Measurements from ENCODE around the gene LPCAT2.

Gene LPCAT2

DNA sequence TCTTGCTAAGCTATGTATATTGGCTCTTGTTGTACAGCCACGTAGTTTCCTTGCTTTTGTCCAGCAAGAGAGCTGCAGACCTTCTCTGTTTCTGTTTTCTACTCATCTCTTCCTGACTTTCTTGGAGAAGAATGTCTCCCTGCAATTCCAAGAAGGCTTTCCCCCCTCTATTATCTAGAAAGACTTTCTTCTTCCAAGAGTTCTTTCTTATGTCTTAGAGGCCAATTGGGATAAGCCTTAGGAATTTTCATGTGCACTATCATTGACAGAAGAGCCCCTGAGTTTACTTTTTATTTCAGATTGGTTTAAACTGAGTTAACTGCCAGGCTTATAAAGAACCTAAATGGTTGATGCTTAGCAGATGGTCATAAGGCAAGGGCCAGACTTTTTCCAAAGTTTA is 66.6 kb downstream of the LPCAT2 start:
- peaks cover 37% of the 10 kb centered on the region for H3K36me3 ChIP-seq
- H3K4me3 ChIP-seq (ENCODE audit: low read depth in 1 of 2, low read length in 1 of 2) = no peak overlapping the region
- TF ChIP-seq, protein P1, sequence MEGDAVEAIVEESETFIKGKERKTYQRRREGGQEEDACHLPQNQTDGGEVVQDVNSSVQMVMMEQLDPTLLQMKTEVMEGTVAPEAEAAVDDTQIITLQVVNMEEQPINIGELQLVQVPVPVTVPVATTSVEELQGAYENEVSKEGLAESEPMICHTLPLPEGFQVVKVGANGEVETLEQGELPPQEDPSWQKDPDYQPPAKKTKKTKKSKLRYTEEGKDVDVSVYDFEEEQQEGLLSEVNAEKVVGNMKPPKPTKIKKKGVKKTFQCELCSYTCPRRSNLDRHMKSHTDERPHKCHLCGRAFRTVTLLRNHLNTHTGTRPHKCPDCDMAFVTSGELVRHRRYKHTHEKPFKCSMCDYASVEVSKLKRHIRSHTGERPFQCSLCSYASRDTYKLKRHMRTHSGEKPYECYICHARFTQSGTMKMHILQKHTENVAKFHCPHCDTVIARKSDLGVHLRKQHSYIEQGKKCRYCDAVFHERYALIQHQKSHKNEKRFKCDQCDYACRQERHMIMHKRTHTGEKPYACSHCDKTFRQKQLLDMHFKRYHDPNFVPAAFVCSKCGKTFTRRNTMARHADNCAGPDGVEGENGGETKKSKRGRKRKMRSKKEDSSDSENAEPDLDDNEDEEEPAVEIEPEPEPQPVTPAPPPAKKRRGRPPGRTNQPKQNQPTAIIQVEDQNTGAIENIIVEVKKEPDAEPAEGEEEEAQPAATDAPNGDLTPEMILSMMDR (IDR thresholded peaks at IDR 0.05) = no peak

DNA sequence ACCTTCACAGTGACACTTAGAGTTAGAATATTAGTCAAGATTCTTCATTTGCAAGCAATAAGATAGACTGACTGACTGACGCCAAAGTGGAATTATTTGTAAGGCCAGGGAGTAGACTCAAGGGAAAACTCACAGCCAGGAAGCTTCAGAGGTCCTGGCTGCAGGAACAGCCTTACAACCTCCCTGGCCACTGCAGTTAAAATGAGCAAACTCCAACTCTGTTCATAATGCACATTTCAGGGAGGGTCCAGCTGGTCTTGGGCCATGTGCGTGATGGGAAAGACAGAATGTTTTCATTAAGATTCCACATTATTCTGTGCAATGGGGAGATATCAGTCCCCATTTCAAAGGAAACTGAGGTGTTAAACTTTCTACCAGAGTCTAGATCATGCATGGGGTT is 67.5 kb downstream of the LPCAT2 start:
- Histone ChIP-seq H3K9me3 (no peaks in the 10 kb centered on the region), H3K27ac (peak overlapping the region; percentile 9), H3K4me3 (ENCODE audit: low read depth in 1 of 2, low read length in 1 of 2) (no peak overlapping the region), H3K4me1 (ENCODE audit: control insufficient read depth in 1 of 2, insufficient read depth in 1 of 2, low read depth in 1 of 2, low read length in 1 of 2) (peaks cover 36 to 43% of the 10 kb centered on the region in 2 experiments), H3K27me3 (no peaks in the 10 kb centered on the region), H3K36me3 (peaks cover 46% of the 10 kb centered on the region)
- TF ChIP-seq, protein P1 (IDR thresholded peaks at IDR 0.05) = no peak

More for the DNA sequence above, 66.6 kb downstream of the LPCAT2 start:
- Histone ChIP-seq H3K27me3 (no peaks in the 10 kb centered on the region), H3K4me1 (ENCODE audit: control insufficient read depth in 1 of 2, insufficient read depth in 1 of 2, low read depth in 1 of 2, low read length in 1 of 2) (peaks cover 39 to 43% of the 10 kb centered on the region in 2 experiments), H3K9me3 (no peaks in the 10 kb centered on the region), H3K27ac (peak overlapping the region; percentile 76)

DNA sequence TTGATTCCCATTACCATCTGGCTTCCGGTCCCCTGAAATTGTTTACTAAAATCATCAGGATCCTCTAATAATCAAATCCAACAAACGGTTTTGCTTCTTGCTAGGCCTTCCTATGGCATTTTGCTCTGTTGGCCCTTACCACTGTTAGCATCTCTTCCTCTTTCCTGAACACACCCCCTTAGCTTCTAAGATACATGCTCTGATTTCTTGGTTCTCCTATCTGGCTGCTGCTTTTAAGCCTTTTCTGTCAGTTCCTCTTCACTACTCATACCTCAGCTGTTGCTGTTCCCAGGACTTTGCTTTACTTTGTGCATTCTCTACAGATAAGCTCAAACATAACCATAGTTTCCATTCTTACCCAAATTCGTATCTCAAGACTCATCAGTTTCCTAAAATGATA is 69.0 kb downstream of the LPCAT2 start:
- TF ChIP-seq, protein P1 (IDR thresholded peaks at IDR 0.05) = no peak
- no peaks in the 10 kb centered on the region for H3K9me3 ChIP-seq
- peak overlapping the region; percentile 29 for H3K27ac ChIP-seq
- H3K4me3 ChIP-seq (ENCODE audit: low read depth in 1 of 2, low read length in 1 of 2) = no peak overlapping the region
- peaks cover 21 to 29% of the 10 kb centered on the region in 2 experiments for H3K4me1 ChIP-seq (ENCODE audit: control insufficient read depth in 1 of 2, insufficient read depth in 1 of 2, low read depth in 1 of 2, low read length in 1 of 2)
- peaks cover 61% of the 10 kb centered on the region for H3K36me3 ChIP-seq
- no peaks in the 10 kb centered on the region for H3K27me3 ChIP-seq

DNA sequence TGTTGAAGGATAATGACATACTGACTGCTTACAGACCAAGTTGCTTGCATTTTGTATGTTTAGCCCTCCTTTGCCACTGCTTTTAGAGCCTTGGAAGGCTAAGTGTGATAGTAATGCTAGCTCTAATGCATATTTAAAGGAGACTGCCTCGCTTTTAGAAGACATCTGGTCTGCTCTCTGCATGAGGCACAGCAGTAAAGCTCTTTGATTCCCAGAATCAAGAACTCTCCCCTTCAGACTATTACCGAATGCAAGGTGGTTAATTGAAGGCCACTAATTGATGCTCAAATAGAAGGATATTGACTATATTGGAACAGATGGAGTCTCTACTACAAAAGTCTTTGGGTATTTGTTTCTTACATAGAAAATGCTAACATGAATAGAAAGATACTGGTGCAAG is 76.8 kb downstream of the LPCAT2 start:
- Histone ChIP-seq H3K36me3 (peaks cover 54% of the 10 kb centered on the region), H3K9me3 (no peaks in the 10 kb centered on the region), H3K27ac (peak overlapping the region; percentile 34), H3K4me1 (ENCODE audit: control insufficient read depth in 1 of 2, insufficient read depth in 1 of 2, low read depth in 1 of 2, low read length in 1 of 2) (no peaks in the 10 kb centered on the region), H3K4me3 (ENCODE audit: low read depth in 1 of 2, low read length in 1 of 2) (no peak overlapping the region), H3K27me3 (no peaks in the 10 kb centered on the region)
- TF ChIP-seq, protein P1 (IDR thresholded peaks at IDR 0.05) = no peak

DNA sequence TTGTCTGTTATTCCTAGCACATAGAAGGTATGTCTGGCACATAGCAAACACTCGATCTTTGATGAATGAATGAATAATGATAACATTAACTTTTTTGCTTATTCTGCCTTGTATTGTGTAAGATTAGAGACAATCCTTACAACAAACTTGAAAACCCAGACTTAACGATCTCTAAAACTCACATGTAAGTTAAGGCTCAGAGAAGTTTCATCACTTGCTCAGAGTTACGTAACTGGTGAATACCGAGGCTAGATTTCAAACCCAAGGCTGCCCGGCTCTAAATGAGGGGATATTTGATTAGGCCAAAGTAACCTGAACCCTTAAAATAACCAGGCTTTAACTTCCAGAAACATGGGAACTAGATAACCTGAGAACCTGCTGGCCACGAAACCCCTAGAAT is 79.9 kb downstream of the LPCAT2 start:
- no peaks in the 10 kb centered on the region for H3K27me3 ChIP-seq
- H3K4me3 ChIP-seq (ENCODE audit: low read depth in 1 of 2, low read length in 1 of 2) = no peak overlapping the region
- H3K36me3 ChIP-seq = peaks cover 22% of the 10 kb centered on the region
- no peaks in the 10 kb centered on the region for H3K9me3 ChIP-seq
- TF ChIP-seq, protein P1 (IDR thresholded peaks at IDR 0.05) = no peak
- H3K27ac ChIP-seq = no peak overlapping the region
- H3K4me1 ChIP-seq (ENCODE audit: control insufficient read depth in 1 of 2, insufficient read depth in 1 of 2, low read depth in 1 of 2, low read length in 1 of 2) = no peaks in the 10 kb centered on the region

DNA sequence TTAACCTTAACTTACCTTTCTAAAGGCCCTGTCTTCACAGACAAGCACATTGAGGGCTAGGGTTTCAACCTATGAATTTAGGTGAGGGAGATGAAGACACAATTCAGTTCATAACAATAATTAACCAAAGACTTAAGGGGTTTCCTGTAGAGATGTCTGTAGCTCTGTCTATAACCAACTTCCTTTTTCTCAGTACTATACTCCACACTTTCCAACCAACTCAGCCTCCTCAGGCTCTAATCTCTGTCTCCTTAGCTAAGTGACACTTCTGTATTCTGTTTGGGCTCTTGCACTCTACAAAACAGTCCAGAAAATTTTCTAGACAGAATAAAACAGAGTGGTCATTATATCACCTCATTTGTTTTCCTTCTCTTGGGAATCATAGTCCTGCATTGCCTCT is 83.4 kb downstream of the LPCAT2 start:
- H3K4me3 ChIP-seq (ENCODE audit: low read depth in 1 of 2, low read length in 1 of 2) = no peak overlapping the region
- H3K36me3 ChIP-seq = no peaks in the 10 kb centered on the region
- H3K27me3 ChIP-seq = no peaks in the 10 kb centered on the region
- no peaks in the 10 kb centered on the region for H3K4me1 ChIP-seq (ENCODE audit: control insufficient read depth in 1 of 2, insufficient read depth in 1 of 2, low read depth in 1 of 2, low read length in 1 of 2)
- H3K27ac ChIP-seq = no peak overlapping the region
- no peaks in the 10 kb centered on the region for H3K9me3 ChIP-seq
- TF ChIP-seq, protein P1 (IDR thresholded peaks at IDR 0.05) = no peak

All from neutrophil (primary cell).